H1 (cell line): ENCODE data around the gene GNAT2. TPM values are rescaled to one million over a fixed set of nuclear protein-coding genes. Genes with fewer than 3 reads are reported as not detected.

Source experiments
- CTCF ChIA-PET: fragments of 300-600 bp; sonication (Branson Sonifier 250); formaldehyde crosslinking; loops from one replicate; lab custom pipeline; 2021; ENCODE audit not compliant: partially characterized antibody; lab: Charles Lee
- POLR2A ChIA-PET: fragments of 300-600 bp; sonication (Branson Sonifier 250); formaldehyde crosslinking; loops from one replicate; lab custom pipeline; 2021; ENCODE audit warnings: inconsistent platforms; ENCODE audit not compliant: partially characterized antibody; lab: Charles Lee
- DNase-seq, 2 experiments: peaks; one replicate each; pipeline versions ENCODE4 v3.0.0 to v3.0.0-alpha.2; 2010 to 2022; ENCODE audit warnings: low spot score in 2 of 2, low read depth in 1 of 2, mixed read lengths in 1 of 2
- FAIRE-seq: peaks from 2 replicates; lab custom pipeline; 2011; peaks lifted over from hg19 to GRCh38; lab: Jason Lieb, UNC
- H2AFZ ChIP-seq: 2 replicates; pipeline ENCODE4 v1.8.1; 2012; ENCODE audit warnings: low read length, inconsistent platforms
- H2AK5ac ChIP-seq: 2 replicates; pipeline ENCODE4 v1.6.1; 2013; ENCODE audit warnings: low read depth, low read length
- H2BK120ac ChIP-seq: replicated peaks from 2 replicates; pipeline ENCODE3; 2013; ENCODE audit warnings: low read depth, low read length, inconsistent platforms
- H2BK12ac ChIP-seq: 2 replicates; pipeline ENCODE4 v1.6.1; 2013; ENCODE audit warnings: low read depth, low read length
- H2BK15ac ChIP-seq: 2 replicates; pipeline ENCODE4 v1.6.1; 2013; ENCODE audit warnings: low read length
- H2BK20ac ChIP-seq: 2 replicates; pipeline ENCODE4 v1.6.1; 2013; ENCODE audit warnings: low read length
- H2BK5ac ChIP-seq: 2 replicates; pipeline ENCODE4 v1.6.1; 2013; ENCODE audit warnings: low read depth, low read length
- H3K14ac ChIP-seq: 2 replicates; pipeline ENCODE4 v1.6.1; 2013; ENCODE audit warnings: inconsistent platforms; ENCODE audit not compliant: insufficient read length
- H3K18ac ChIP-seq: 2 replicates; pipeline ENCODE4 v1.6.1; 2013; ENCODE audit warnings: low read length; ENCODE audit errors: extremely low read depth
- H3K23ac ChIP-seq: 2 replicates; pipeline ENCODE4 v1.6.1; 2013; ENCODE audit warnings: inconsistent platforms; ENCODE audit not compliant: insufficient read length
- H3K23me2 ChIP-seq: 2 replicates; pipeline ENCODE4 v1.6.1; 2013; ENCODE audit warnings: low read depth, low read length
- H3K27ac ChIP-seq: 2 replicates; pipeline ENCODE4 v1.6.1; 2011; ENCODE audit warnings: low read depth, low read length, inconsistent platforms
- H3K27me3 ChIP-seq, 4 experiments: replicated peaks in 1 of 4; 1 replicate in 1 of 4; 2 replicates in 3 of 4; pipeline versions ENCODE4 v1.6.1 to v1.8.1; 2011 to 2013; ENCODE audit warnings: low read length in 3 of 4, mild to moderate bottlenecking in 3 of 4, inconsistent platforms in 2 of 4, mixed read lengths in 2 of 4, moderate library complexity in 1 of 4; ENCODE audit not compliant: control insufficient read depth in 3 of 4, insufficient read depth in 3 of 4; ENCODE audit errors: extremely low read depth in 1 of 4
- H3K36me3 ChIP-seq, 4 experiments: 2 replicates each; pipeline versions ENCODE4 v1.6.1 to v1.8.1; 2011 to 2013; ENCODE audit warnings: mild to moderate bottlenecking in 4 of 4, low read length in 3 of 4, moderate library complexity in 2 of 4, control low read depth in 1 of 4, inconsistent platforms in 1 of 4; ENCODE audit not compliant: insufficient read depth in 4 of 4, control insufficient read depth in 2 of 4
- H3K4ac ChIP-seq: replicated peaks from 2 replicates; pipeline ENCODE3; 2013; ENCODE audit warnings: low read length, low read depth, mixed read lengths, inconsistent platforms; ENCODE audit not compliant: insufficient read length
- H3K4me1 ChIP-seq, 4 experiments: replicated peaks in 1 of 4; 1 replicate in 1 of 4; 2 replicates in 3 of 4; pipeline versions ENCODE4 v1.6.1 to v1.8.1; 2011 to 2013; ENCODE audit warnings: low read length in 3 of 4, inconsistent platforms in 2 of 4, mixed read lengths in 1 of 4; ENCODE audit not compliant: insufficient read depth in 4 of 4, control insufficient read depth in 3 of 4
- H3K4me2 ChIP-seq, 2 experiments: 2 replicates each; pipeline versions ENCODE4 v1.6.1 to v1.8.1; 2011 to 2013; ENCODE audit warnings: low read depth in 2 of 2, low read length in 2 of 2, control low read depth in 1 of 2, inconsistent platforms in 1 of 2, mild to moderate bottlenecking in 1 of 2; ENCODE audit not compliant: insufficient read depth in 1 of 2
- H3K4me3 ChIP-seq, 4 experiments: fragments of 200-600, 300-600 bp in 1 of 4; sonication (generic), shearing (Covaris generic), sonication (Bioruptor Twin) in 1 of 4; 2 replicates each; pipeline versions ENCODE4 v1.5.1 to v1.8.1; 2011 to 2016; ENCODE audit warnings: low read length in 4 of 4, low read depth in 3 of 4, control low read depth in 2 of 4, inconsistent platforms in 2 of 4, mild to moderate bottlenecking in 2 of 4, mixed read lengths in 1 of 4, moderate library complexity in 1 of 4; ENCODE audit not compliant: insufficient read depth in 2 of 4; ENCODE audit errors: extremely low read depth in 1 of 4
- H3K56ac ChIP-seq: replicated peaks from 2 replicates; pipeline ENCODE3; 2013; ENCODE audit warnings: low read depth, mild to moderate bottlenecking, mixed read lengths, low read length, inconsistent platforms; ENCODE audit not compliant: insufficient read length
- H3K79me1 ChIP-seq: 2 replicates; pipeline ENCODE4 v1.6.1; 2013; ENCODE audit warnings: low read depth, low read length, control low read depth
- H3K79me2 ChIP-seq, 2 experiments: 2 replicates each; pipeline versions ENCODE4 v1.6.1 to v1.8.1; 2012 to 2013; ENCODE audit warnings: low read length in 2 of 2, mild to moderate bottlenecking in 2 of 2, inconsistent platforms in 1 of 2; ENCODE audit not compliant: insufficient read depth in 2 of 2, control insufficient read depth in 1 of 2
- H3K9ac ChIP-seq, 4 experiments: replicated peaks in 1 of 4; 1 replicate in 1 of 4; 2 replicates in 3 of 4; pipeline versions ENCODE4 v1.6.1 to v1.8.1; 2011 to 2013; ENCODE audit warnings: low read depth in 3 of 4, low read length in 3 of 4, control low read depth in 2 of 4, mild to moderate bottlenecking in 2 of 4, moderate library complexity in 2 of 4, inconsistent platforms in 1 of 4; ENCODE audit errors: extremely low read depth in 1 of 4
- H3K9me3 ChIP-seq, 2 experiments: 2 replicates each; pipeline versions ENCODE4 v1.6.1 to v1.8.1; 2012 to 2013; ENCODE audit warnings: mild to moderate bottlenecking in 2 of 2, moderate library complexity in 2 of 2, control low read depth in 1 of 2, inconsistent platforms in 1 of 2, low read depth in 1 of 2, low read length in 1 of 2, mixed read lengths in 1 of 2; ENCODE audit not compliant: insufficient read depth in 2 of 2
- H4K20me1 ChIP-seq, 2 experiments: replicated peaks in 1 of 2; 2 replicates each; pipeline versions ENCODE3 to v1.8.1; 2011 to 2013; ENCODE audit warnings: inconsistent platforms in 2 of 2, low read length in 2 of 2, mild to moderate bottlenecking in 1 of 2; ENCODE audit not compliant: insufficient read depth in 2 of 2, control insufficient read depth in 1 of 2
- H4K5ac ChIP-seq: 2 replicates; pipeline ENCODE4 v1.6.1; 2013; ENCODE audit warnings: low read length, low read depth, mixed read lengths, inconsistent platforms; ENCODE audit not compliant: insufficient read length
- H4K8ac ChIP-seq: 2 replicates; pipeline ENCODE4 v1.8.0; 2013; ENCODE audit warnings: mild to moderate bottlenecking, moderate library complexity, low read length, inconsistent platforms; ENCODE audit not compliant: insufficient read depth; ENCODE audit errors: extremely low read depth
- H4K91ac ChIP-seq: replicated peaks from 2 replicates; pipeline ENCODE3; 2013; ENCODE audit warnings: low read length, mixed read lengths, inconsistent platforms; ENCODE audit not compliant: insufficient read length
- CTBP2 ChIP-seq: IDR thresholded peaks from 2 replicates; pipeline ENCODE4 v1.7.0; 2011; ENCODE audit warnings: borderline replicate concordance, mild to moderate bottlenecking, moderate library complexity, mixed read lengths, low read length; ENCODE audit not compliant: insufficient read depth, insufficient read length
- USF2 ChIP-seq: IDR thresholded peaks from 2 replicates; pipeline ENCODE4 v1.6.1; 2011; ENCODE audit warnings: low read length, improper control_type of control experiment
- WGBS, 2 experiments: shearing (Covaris generic) in 1 of 2; methylation state at CpG; one replicate each; pipeline versions ENCODE4 v1.1.6 to v1.1.7; 2013 to 2015; ENCODE audit warnings: low lambda C conversion rate in 2 of 2, mixed read lengths in 2 of 2, inconsistent platforms in 1 of 2, low coverage in 1 of 2, missing lambda C conversion rate in 1 of 2; ENCODE audit not compliant: insufficient replicate concordance in 2 of 2, insufficient coverage in 1 of 2, insufficient read length in 1 of 2; ENCODE audit errors: extremely low coverage in 1 of 2, missing lambda C conversion rate in 1 of 2; 5-methylcytosine and 5-hydroxymethylcytosine counted together
- polyA plus RNA-seq, 7 experiments: library from polyadenylated mRNA; depleted of rRNA in 3 of 7; stranded (reverse) in 5 of 7; unstranded in 2 of 7; fragments of >200 nt in 5 of 7; fragments of 200-250 nt in 2 of 7; gene quantifications; 1 replicate in 5 of 7; 2 replicates in 1 of 7; 4 replicates in 1 of 7; pipeline versions ENCODE4 v1.2.1 to v1.2.3, GENCODE V29; 2011 to 2013; ENCODE audit warnings: missing spikeins in 2 of 7, mixed read lengths in 2 of 7
- total RNA-seq: library from RNA; stranded (reverse); fragmentation: NEBNext Ultra II Directional; extraction: Animal tissue kit (Norgen Biotek cat#: 25700); gene quantifications from 2 replicates; pipeline ENCODE4 v1.2.1, GENCODE V29; 2021
- TF ChIP-seq, protein P1 (sequence below): IDR thresholded peaks from 2 replicates; pipeline ENCODE4 v1.6.1; 2012; ENCODE audit warnings: inconsistent platforms

The GNAT2 gene
- total and polyA plus RNA-seq, 2 of the 8 experiments (the other 6 are each of a cell fraction or from before 2014, with no cell fraction given) = 0.05 TPM; not detected in 1

DNA sequence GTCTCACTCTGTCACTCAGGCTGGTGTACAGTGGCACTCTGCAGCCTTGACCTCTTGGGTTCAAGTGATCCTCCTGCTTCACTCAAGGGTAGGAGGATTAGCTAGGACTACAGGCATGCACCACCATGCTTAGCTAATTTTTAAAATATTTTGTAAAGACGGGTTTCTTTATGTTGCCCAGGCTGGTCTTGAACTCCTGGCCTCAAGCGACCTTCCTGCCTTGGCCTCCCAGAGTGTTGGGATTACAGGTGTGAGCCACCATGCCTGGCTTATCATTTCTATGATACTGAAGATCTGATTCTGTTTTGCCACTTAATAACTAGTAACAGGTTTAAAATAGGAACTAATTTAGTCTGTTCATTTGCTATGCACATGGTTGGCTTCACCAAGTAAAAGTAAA, 37.4 kb downstream of the GNAT2 start:
- H3K9me3 ChIP-seq = no peaks in the 10 kb centered on the region
- no peak overlapping the region for H3K9ac ChIP-seq
- no peaks in the 10 kb centered on the region for H3K79me2 ChIP-seq
- no peak overlapping the region for H2AK5ac ChIP-seq
- no peak overlapping the region for H3K4me2 ChIP-seq
- H4K8ac ChIP-seq = no peak overlapping the region
- H2BK120ac ChIP-seq = no peak overlapping the region
- 94% methylated on average over 2 of the region's 2 CpGs; no CpG with 5 or more reads in 1 of the 2 experiments for WGBS, 2 experiments
- no peak overlapping the region for H3K14ac ChIP-seq
- H3K27ac ChIP-seq = no peak overlapping the region
- H2AFZ ChIP-seq = no peak overlapping the region
- H2BK20ac ChIP-seq = no peak overlapping the region
- no peak overlapping the region for H4K91ac ChIP-seq
- H2BK15ac ChIP-seq = no peak overlapping the region
- no peak overlapping the region for H2BK12ac ChIP-seq
- H3K4ac ChIP-seq = no peak overlapping the region
- TF ChIP-seq CTBP2 (no peak), USF2 (no peak)
- TF ChIP-seq, protein P1, sequence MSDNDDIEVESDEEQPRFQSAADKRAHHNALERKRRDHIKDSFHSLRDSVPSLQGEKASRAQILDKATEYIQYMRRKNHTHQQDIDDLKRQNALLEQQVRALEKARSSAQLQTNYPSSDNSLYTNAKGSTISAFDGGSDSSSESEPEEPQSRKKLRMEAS = no peak
- no peak overlapping the region for H2BK5ac ChIP-seq
- no peak overlapping the region for H4K5ac ChIP-seq
- FAIRE-seq (no peak), DNase-seq (no peak)
- ChIA-PET POLR2A (no interaction called here), CTCF (interaction anchor here (0.7 to 1.4 kb wide), 2 partner anchors 34 to 57 kb away, joined by 3 read pairs; no protein-coding TSS in a partner anchor)
- H3K79me1 ChIP-seq = no peaks in the 10 kb centered on the region
- H3K4me3 ChIP-seq = no peak overlapping the region
- H3K56ac ChIP-seq = no peak overlapping the region
- peaks cover 3 to 55% (median 24%) of the 10 kb centered on the region in 4 experiments for H3K36me3 ChIP-seq
- no peaks in the 10 kb centered on the region for H4K20me1 ChIP-seq
- no peaks in the 10 kb centered on the region for H3K4me1 ChIP-seq
- no peaks in the 10 kb centered on the region for H3K23me2 ChIP-seq
- no peaks in the 10 kb centered on the region for H3K27me3 ChIP-seq
- H3K23ac ChIP-seq = no peak overlapping the region
- H3K18ac ChIP-seq = no peak overlapping the region
